HepG2 (cell line): Measurements from ENCODE around the gene CYP46A1. TPM values are rescaled to one million over a fixed set of nuclear protein-coding genes. Genes with fewer than 3 reads are reported as not detected.

ENCODE experiments used
- ATAC-seq: fragments of 200-7000 bp; cut with Tn5 transposase; 3 replicates; pipeline ENCODE4 v1.9.1; 2020; ENCODE audit warnings: mild to moderate bottlenecking, moderate library complexity
- BruUV-seq: library from RNA; stranded (reverse); fragments of 400-500 nt; replicated peaks from 2 replicates; lab custom pipeline; 2021; lab: Mats Ljungman, UMichigan
- CTCF ChIA-PET: fragments of 300-600 bp; formaldehyde crosslinking; extraction: SDS; loops from one replicate; lab custom pipeline; 2021; ENCODE audit warnings: low total read pairs, inconsistent platforms, low intra/inter-chr PET ratio; lab: Yijun Ruan, JAX
- POLR2A ChIA-PET: fragments of 350-600 bp; sonication (Branson Sonifier 250); formaldehyde crosslinking; loops from one replicate; lab custom pipeline; 2020; ENCODE audit warnings: antibody characterized with exemption, inconsistent platforms; lab: Yijun Ruan, JAX
- DNase-seq: peaks from one replicate; pipeline ENCODE4 v3.0.0-alpha.2; 2015; ENCODE audit warnings: low spot score
- FAIRE-seq: peaks from 3 replicates; lab custom pipeline; 2011; peaks lifted over from hg19 to GRCh38; lab: Jason Lieb, UNC
- H2AFZ ChIP-seq: one replicate; pipeline ENCODE4 v1.6.1; 2011; ENCODE audit warnings: low read length, inconsistent platforms
- H3K27ac ChIP-seq: fragments of 300-600 bp; 3 replicates; pipeline ENCODE4 v1.8.0; 2011; ENCODE audit warnings: mixed run types, mild to moderate bottlenecking, mixed read lengths, low read length, inconsistent platforms; ENCODE audit not compliant: insufficient read depth; ENCODE audit errors: extremely low read length
- H3K27me3 ChIP-seq, 2 experiments: fragments of 200-600 bp in 1 of 2; 2 replicates in 1 of 2; 3 replicates in 1 of 2; pipeline versions ENCODE4 v1.6.0 to v1.8.0; 2011; ENCODE audit warnings: low read length in 2 of 2, mild to moderate bottlenecking in 2 of 2, moderate library complexity in 2 of 2, inconsistent platforms in 1 of 2; ENCODE audit not compliant: insufficient read depth in 2 of 2, control insufficient read depth in 1 of 2
- H3K36me3 ChIP-seq, 2 experiments: fragments of 200-600 bp in 1 of 2; replicated peaks in 1 of 2; 2 replicates in 1 of 2; 3 replicates in 1 of 2; pipeline versions ENCODE4 v1.5.1 to v1.8.0; 2011; ENCODE audit warnings: low read length in 2 of 2, inconsistent platforms in 1 of 2; ENCODE audit not compliant: insufficient read depth in 2 of 2, control insufficient read depth in 1 of 2
- H3K4me1 ChIP-seq: 2 replicates; pipeline ENCODE4 v1.5.1; 2012; ENCODE audit warnings: low read length, inconsistent platforms; ENCODE audit not compliant: insufficient read depth
- H3K4me2 ChIP-seq: 2 replicates; pipeline ENCODE4 v1.6.0; 2011; ENCODE audit warnings: low read depth, low read length, inconsistent platforms
- H3K4me3 ChIP-seq, 3 experiments: fragments of 200-600 bp in 1 of 3; sonication (generic), shearing (Covaris generic) in 1 of 3; replicated peaks in 1 of 3; 2 replicates each; pipeline ENCODE4 v1.5.1; 2011 to 2016; ENCODE audit warnings: low read length in 3 of 3, inconsistent platforms in 2 of 3, low read depth in 2 of 3, mild to moderate bottlenecking in 2 of 3, control low read depth in 1 of 3, mixed read lengths in 1 of 3; ENCODE audit not compliant: insufficient read depth in 1 of 3
- H3K79me2 ChIP-seq: one replicate; pipeline ENCODE4 v1.6.1; 2011; ENCODE audit warnings: low read length, inconsistent platforms; ENCODE audit not compliant: insufficient read depth
- H3K9ac ChIP-seq: 2 replicates; pipeline ENCODE4 v1.6.0; 2011; ENCODE audit warnings: mild to moderate bottlenecking, low read depth, low read length, inconsistent platforms; ENCODE audit not compliant: insufficient read depth
- H3K9me3 ChIP-seq: 2 replicates; pipeline ENCODE4 v1.5.1; 2012; ENCODE audit warnings: mild to moderate bottlenecking, low read length
- H4K20me1 ChIP-seq: 2 replicates; pipeline ENCODE4 v1.6.0; 2011; ENCODE audit warnings: inconsistent platforms, mild to moderate bottlenecking, low read length, moderate library complexity; ENCODE audit not compliant: insufficient read depth
- CCAR2 ChIP-seq: fragments of 200-400 bp; formaldehyde crosslinking; optimal IDR thresholded peaks from 2 replicates; pipeline ENCODE3; 2018; ENCODE audit warnings: low read depth, mild to moderate bottlenecking, low read length, moderate library complexity
- MZF1 ChIP-seq: sonication (generic); formaldehyde crosslinking; IDR thresholded peaks from 2 replicates; pipeline ENCODE4 v1.8.1; 2023; ENCODE audit warnings: mild to moderate bottlenecking, missing genetic modification reagents, borderline replicate concordance
- WGBS: methylation state at CpG from one replicate; pipeline ENCODE4 v1.1.6; 2017; ENCODE audit warnings: low lambda C conversion rate; 5-methylcytosine and 5-hydroxymethylcytosine counted together
- in situ Hi-C: cut with HindIII; loops from 2 replicates; pipeline ENCODE4 v1.10.0; 2017; ENCODE audit warnings: low pct_unique_long_range_greater_than_20kb; ENCODE audit not compliant: extremely low pct_ligation_motif_present
- intact Hi-C: fragments of 100-400 bp; cut with micrococcal nuclease; formaldehyde crosslinking; loops from one replicate; pipeline ENCODE4 v1.10.0; 2022; ENCODE audit not compliant: unreplicated experiment
- polyA plus RNA-seq, 8 experiments: library from polyadenylated mRNA; depleted of rRNA in 3 of 8; stranded (reverse) in 7 of 8; unstranded in 1 of 8; fragments of >200 nt; fragmentation: Illumina TruSeq in 4 of 8; extraction: Trizol in 4 of 8; gene quantifications; 2 replicates each; pipeline versions ENCODE4 v1.2.1 to v1.2.3, GENCODE V29; 2011 to 2016; ENCODE audit warnings: low read depth in 4 of 8, missing spikeins in 1 of 8, mixed read lengths in 1 of 8; ENCODE audit not compliant: insufficient read depth in 1 of 8
- total RNA-seq, 5 experiments: library from RNA; depleted of rRNA; stranded (reverse); fragments of >200 nt; fragmentation: Illumina TruSeq; extraction: Trizol; gene quantifications; 2 replicates each; pipeline ENCODE4 v1.2.3, GENCODE V29; 2016; ENCODE audit warnings: low read depth in 1 of 5
- TF ChIP-seq, protein P1 (sequence below): sonication (generic); formaldehyde crosslinking; IDR thresholded peaks from 2 replicates; pipeline ENCODE4 v1.8.1; 2023; ENCODE audit warnings: mild to moderate bottlenecking, missing genetic modification reagents
- TF ChIP-seq, protein P2 (sequence below): sonication (generic); formaldehyde crosslinking; IDR thresholded peaks from 2 replicates; pipeline ENCODE4 v1.5.0; 2020; ENCODE audit warnings: missing genetic modification reagents

Gene CYP46A1
- total and polyA plus RNA-seq, 2 of the 13 experiments (the other 11 are each of a cell fraction or from before 2014, with no cell fraction given) = not detected

DNA sequence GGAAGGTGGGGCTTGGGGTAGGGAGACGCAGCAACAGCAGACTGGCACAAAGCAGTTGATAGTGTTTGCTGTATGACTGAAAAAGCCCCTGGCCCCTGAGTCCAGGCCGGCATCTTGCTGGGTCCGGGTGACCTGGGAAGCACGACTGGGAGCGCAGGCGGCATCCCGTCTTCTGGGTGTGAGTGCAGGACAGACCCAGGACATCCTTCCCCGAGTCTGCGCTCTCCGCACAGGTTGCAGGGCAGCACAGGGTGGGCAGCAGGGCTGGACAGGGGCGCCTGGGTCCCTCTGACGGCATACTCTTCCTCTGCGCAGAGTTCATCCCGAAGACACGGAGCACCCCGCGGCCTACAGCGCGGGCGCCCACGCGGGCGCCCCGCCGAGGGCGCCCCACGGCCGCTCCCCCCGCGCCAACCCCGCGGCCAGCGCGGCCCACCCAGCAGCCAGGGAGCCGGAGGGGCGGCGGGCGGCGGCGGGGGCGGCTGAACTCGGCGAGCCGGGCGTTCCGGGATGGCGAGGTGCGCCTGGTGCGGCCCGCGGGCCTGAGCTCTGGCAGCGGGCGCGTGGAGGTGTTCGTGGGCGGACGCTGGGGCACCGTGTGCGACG lies 9.2 kb upstream of the CYP46A1 start:
- ChIA-PET CTCF (no interaction called here), POLR2A (no interaction called here)
- ATAC-seq (no peak), DNase-seq (no peak), FAIRE-seq (no peak)
- WGBS = 89% methylated on average over 8 of the region's 60 CpGs
- no peaks in the 10 kb centered on the region for H3K79me2 ChIP-seq
- peaks cover 26% of the 10 kb centered on the region for H3K4me1 ChIP-seq
- H3K4me2 ChIP-seq = no peak overlapping the region
- intact Hi-C loops (no loop called here), in situ Hi-C loops (no loop called here)
- H3K9ac ChIP-seq = no peak overlapping the region
- H3K36me3 ChIP-seq = no peaks in the 10 kb centered on the region
- H3K9me3 ChIP-seq = peaks cover 8% of the 10 kb centered on the region; the same call in 1 of the 2 replicates
- H3K27me3 ChIP-seq = peaks cover 6 to 14% of the 10 kb centered on the region in 2 experiments; a peak in 3 of 5 replicates
- no peak overlapping the region for H3K4me3 ChIP-seq
- H2AFZ ChIP-seq = no peak overlapping the region
- H4K20me1 ChIP-seq = no peaks in the 10 kb centered on the region
- BruUV-seq = no TSS peak
- TF ChIP-seq MZF1 (CRISPR knock-in tag) = no peak
- no peak for TF ChIP-seq CCAR2
- TF ChIP-seq, protein P1, sequence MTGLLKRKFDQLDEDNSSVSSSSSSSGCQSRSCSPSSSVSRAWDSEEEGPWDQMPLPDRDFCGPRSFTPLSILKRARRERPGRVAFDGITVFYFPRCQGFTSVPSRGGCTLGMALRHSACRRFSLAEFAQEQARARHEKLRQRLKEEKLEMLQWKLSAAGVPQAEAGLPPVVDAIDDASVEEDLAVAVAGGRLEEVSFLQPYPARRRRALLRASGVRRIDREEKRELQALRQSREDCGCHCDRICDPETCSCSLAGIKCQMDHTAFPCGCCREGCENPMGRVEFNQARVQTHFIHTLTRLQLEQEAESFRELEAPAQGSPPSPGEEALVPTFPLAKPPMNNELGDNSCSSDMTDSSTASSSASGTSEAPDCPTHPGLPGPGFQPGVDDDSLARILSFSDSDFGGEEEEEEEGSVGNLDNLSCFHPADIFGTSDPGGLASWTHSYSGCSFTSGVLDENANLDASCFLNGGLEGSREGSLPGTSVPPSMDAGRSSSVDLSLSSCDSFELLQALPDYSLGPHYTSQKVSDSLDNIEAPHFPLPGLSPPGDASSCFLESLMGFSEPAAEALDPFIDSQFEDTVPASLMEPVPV = no peak
- TF ChIP-seq, protein P2, sequence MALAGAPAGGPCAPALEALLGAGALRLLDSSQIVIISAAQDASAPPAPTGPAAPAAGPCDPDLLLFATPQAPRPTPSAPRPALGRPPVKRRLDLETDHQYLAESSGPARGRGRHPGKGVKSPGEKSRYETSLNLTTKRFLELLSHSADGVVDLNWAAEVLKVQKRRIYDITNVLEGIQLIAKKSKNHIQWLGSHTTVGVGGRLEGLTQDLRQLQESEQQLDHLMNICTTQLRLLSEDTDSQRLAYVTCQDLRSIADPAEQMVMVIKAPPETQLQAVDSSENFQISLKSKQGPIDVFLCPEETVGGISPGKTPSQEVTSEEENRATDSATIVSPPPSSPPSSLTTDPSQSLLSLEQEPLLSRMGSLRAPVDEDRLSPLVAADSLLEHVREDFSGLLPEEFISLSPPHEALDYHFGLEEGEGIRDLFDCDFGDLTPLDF (CRISPR knock-in tag) = no peak
- no peak overlapping the region for H3K27ac ChIP-seq
